Fibroblast of lung (primary cell): ENCODE data around the gene ALDOB. TPM values are rescaled to one million over a fixed set of nuclear protein-coding genes. Genes with fewer than 3 reads are reported as not detected.
A peak's percentile ranks its signal among the peaks of the same experiment; 100 is the strongest.

Source experiments
- DNase-seq, 2 donors: peaks; one replicate each; pipeline versions ENCODE4 v3.0.0 to v3.0.0-alpha.2; 2010; ENCODE audit warnings: low read depth in 2 of 2
- H2AFZ ChIP-seq: 2 replicates; pipeline ENCODE4 v1.5.1; 2012; ENCODE audit warnings: low read length, control low read depth, inconsistent platforms
- H3K27ac ChIP-seq: 2 replicates; pipeline ENCODE4 v1.5.1; 2011; ENCODE audit warnings: low read length, control low read depth; ENCODE audit not compliant: insufficient read depth
- H3K27me3 ChIP-seq: 2 replicates; pipeline ENCODE4 v1.5.1; 2011; ENCODE audit warnings: mild to moderate bottlenecking, low read length; ENCODE audit not compliant: control insufficient read depth, insufficient read depth
- H3K36me3 ChIP-seq: 2 replicates; pipeline ENCODE4 v1.5.1; 2011; ENCODE audit warnings: low read length; ENCODE audit not compliant: control insufficient read depth, insufficient read depth
- H3K4me1 ChIP-seq: 2 replicates; pipeline ENCODE4 v1.5.1; 2011; ENCODE audit warnings: low read length; ENCODE audit not compliant: control insufficient read depth, insufficient read depth; ENCODE audit errors: extremely low read depth
- H3K4me2 ChIP-seq: 2 replicates; pipeline ENCODE4 v1.5.1; 2011; ENCODE audit warnings: low read length, control low read depth; ENCODE audit not compliant: insufficient read depth; ENCODE audit errors: extremely low read depth
- H3K4me3 ChIP-seq, 4 experiments: fragments of 200-600 bp in 1 of 4; sonication (generic) in 1 of 4; replicated peaks in 1 of 4; 2 replicates each; pipeline ENCODE4 v1.5.1; 2011 to 2016; ENCODE audit warnings: low read length in 4 of 4, low read depth in 3 of 4, mild to moderate bottlenecking in 3 of 4, control low read depth in 2 of 4, inconsistent platforms in 1 of 4, mixed read lengths in 1 of 4; ENCODE audit not compliant: insufficient read depth in 1 of 4; ENCODE audit errors: control extremely low read depth in 1 of 4
- H3K79me2 ChIP-seq: 2 replicates; pipeline ENCODE4 v1.5.1; 2012; ENCODE audit warnings: mild to moderate bottlenecking, low read length, inconsistent platforms; ENCODE audit not compliant: control insufficient read depth, insufficient read depth
- H3K9ac ChIP-seq: 2 replicates; pipeline ENCODE4 v1.5.1; 2011; ENCODE audit warnings: mild to moderate bottlenecking, low read length, control low read depth; ENCODE audit not compliant: insufficient read depth
- H3K9me3 ChIP-seq: 2 replicates; pipeline ENCODE4 v1.5.1; 2012; ENCODE audit warnings: low read depth, low read length; ENCODE audit not compliant: control insufficient read depth, insufficient read depth
- H4K20me1 ChIP-seq: 2 replicates; pipeline ENCODE4 v1.5.1; 2011; ENCODE audit warnings: low read length; ENCODE audit not compliant: control insufficient read depth, insufficient read depth; ENCODE audit errors: extremely low read depth
- CTCF ChIP-seq, 2 donors: IDR thresholded peaks in 1 of 2; conservative IDR thresholded peaks in 1 of 2; 1 replicate in 1 of 2; 2 replicates in 1 of 2; pipeline ENCODE4 v1.5.1; 2011 to 2012; ENCODE audit warnings: low read length in 2 of 2, control low read depth in 1 of 2, inconsistent platforms in 1 of 2, low read depth in 1 of 2, mild to moderate bottlenecking in 1 of 2
- EZH2 ChIP-seq: IDR thresholded peaks from 2 replicates; pipeline ENCODE4 v1.5.1; 2012; ENCODE audit warnings: low read length, control low read depth, mild to moderate bottlenecking; ENCODE audit errors: missing control alignments
- polyA plus RNA-seq, 2 donors: library from polyadenylated mRNA; depleted of rRNA in 1 of 2; stranded (reverse) in 1 of 2; unstranded in 1 of 2; fragments of >200 nt; gene quantifications; 2 replicates each; pipeline ENCODE4 v1.2.1, GENCODE V29; 2011 to 2012; ENCODE audit warnings: missing spikeins in 1 of 2
- total RNA-seq: library from RNA; depleted of rRNA; stranded (reverse); fragments of >200 nt; gene quantifications from 2 replicates; pipeline ENCODE4 v1.2.1, GENCODE V29; 2014

The ALDOB gene
- total and polyA plus RNA-seq, 2 donors (not counting 1 experiment from before 2014, with no cell fraction given): not detected

GRCh38 chr9:101414839-101415238 is 20.7 kb downstream of the ALDOB start:
- Histone ChIP-seq H3K9me3 (no peaks in the 10 kb centered on the region), H3K4me3 (no peak overlapping the region), H3K79me2 (no peaks in the 10 kb centered on the region), H3K4me2 (no peak overlapping the region), H3K4me1 (no peaks in the 10 kb centered on the region), H3K27ac (no peak overlapping the region), H3K9ac (no peak overlapping the region), H2AFZ (no peak overlapping the region), H4K20me1 (no peaks in the 10 kb centered on the region), H3K27me3 (no peaks in the 10 kb centered on the region), H3K36me3 (no peaks in the 10 kb centered on the region)
- DNase-seq: no peak
- TF ChIP-seq EZH2 (no peak), CTCF (conservative IDR thresholded peaks at IDR 0.05 in 1 of 2, IDR thresholded peaks at IDR 0.05 in 1 of 2; ENCODE audit: low read depth in 1 of 2, low read length in 2 of 2) (no peak)

- no peak for TF ChIP-seq CTCF (conservative IDR thresholded peaks at IDR 0.05 in 1 of 2, IDR thresholded peaks at IDR 0.05 in 1 of 2; ENCODE audit: low read depth in 1 of 2, low read length in 2 of 2)
- no peak for TF ChIP-seq EZH2
Measured at GRCh38 chr9:101409079-101409477, 26.5 kb downstream of the ALDOB start.

DNA sequence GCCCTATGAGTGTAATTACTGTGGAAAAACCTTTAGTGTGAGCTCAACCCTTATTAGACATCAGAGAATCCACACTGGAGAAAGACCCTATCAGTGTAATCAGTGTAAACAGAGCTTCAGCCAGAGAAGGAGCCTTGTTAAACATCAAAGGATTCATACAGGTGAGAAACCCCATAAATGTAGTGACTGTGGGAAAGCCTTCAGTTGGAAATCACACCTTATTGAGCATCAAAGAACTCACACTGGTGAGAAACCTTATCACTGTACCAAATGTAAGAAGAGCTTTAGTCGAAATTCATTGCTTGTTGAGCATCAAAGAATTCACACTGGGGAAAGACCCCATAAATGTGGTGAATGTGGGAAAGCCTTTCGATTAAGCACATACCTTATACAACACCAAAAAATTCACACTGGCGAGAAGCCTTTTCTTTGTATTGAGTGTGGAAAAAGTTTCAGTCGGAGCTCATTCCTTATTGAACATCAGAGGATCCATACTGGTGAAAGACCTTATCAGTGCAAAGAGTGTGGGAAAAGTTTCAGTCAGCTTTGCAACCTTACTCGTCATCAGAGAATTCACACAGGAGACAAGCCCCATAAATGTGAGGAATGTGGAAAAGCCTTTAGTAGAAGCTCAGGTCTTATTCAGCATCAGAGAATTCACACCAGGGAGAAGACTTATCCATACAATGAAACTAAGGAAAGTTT is 27.0 kb downstream of the ALDOB start:
- H3K4me2 ChIP-seq: no peak overlapping the region
- H3K27me3 ChIP-seq: no peaks in the 10 kb centered on the region
- DNase-seq: peak; percentile 1 to 20
- H3K9me3 ChIP-seq: peaks cover 14% of the 10 kb centered on the region
- TF ChIP-seq CTCF (conservative IDR thresholded peaks at IDR 0.05 in 1 of 2, IDR thresholded peaks at IDR 0.05 in 1 of 2; ENCODE audit: low read depth in 1 of 2, low read length in 2 of 2) (no peak), EZH2 (no peak)
- no peaks in the 10 kb centered on the region for H3K79me2 ChIP-seq
- no peaks in the 10 kb centered on the region for H4K20me1 ChIP-seq
- no peak overlapping the region for H3K27ac ChIP-seq
- no peak overlapping the region for H3K9ac ChIP-seq
- no peaks in the 10 kb centered on the region for H3K4me1 ChIP-seq
- no peak overlapping the region for H2AFZ ChIP-seq
- peaks cover 9% of the 10 kb centered on the region for H3K36me3 ChIP-seq
- H3K4me3 ChIP-seq: no peak overlapping the region

More at GRCh38 chr9:101409079-101409477, 26.5 kb downstream of the ALDOB start:
- Histone ChIP-seq H3K36me3 (peaks cover 9% of the 10 kb centered on the region), H4K20me1 (no peaks in the 10 kb centered on the region), H3K4me2 (no peak overlapping the region), H3K4me3 (no peak overlapping the region), H3K9me3 (peaks cover 14% of the 10 kb centered on the region), H3K4me1 (no peaks in the 10 kb centered on the region), H2AFZ (no peak overlapping the region), H3K79me2 (no peaks in the 10 kb centered on the region), H3K27me3 (no peaks in the 10 kb centered on the region), H3K9ac (no peak overlapping the region), H3K27ac (no peak overlapping the region)
- DNase-seq: peak; percentile 18 to 47
